ENCODE data around the gene ZMAT2. TPM values are rescaled to one million over a fixed set of nuclear protein-coding genes. Genes with fewer than 3 reads are reported as not detected.

The ZMAT2 gene
- total RNA-seq, 1 donor from 2014 or later, result 33.4 TPM

DNA sequence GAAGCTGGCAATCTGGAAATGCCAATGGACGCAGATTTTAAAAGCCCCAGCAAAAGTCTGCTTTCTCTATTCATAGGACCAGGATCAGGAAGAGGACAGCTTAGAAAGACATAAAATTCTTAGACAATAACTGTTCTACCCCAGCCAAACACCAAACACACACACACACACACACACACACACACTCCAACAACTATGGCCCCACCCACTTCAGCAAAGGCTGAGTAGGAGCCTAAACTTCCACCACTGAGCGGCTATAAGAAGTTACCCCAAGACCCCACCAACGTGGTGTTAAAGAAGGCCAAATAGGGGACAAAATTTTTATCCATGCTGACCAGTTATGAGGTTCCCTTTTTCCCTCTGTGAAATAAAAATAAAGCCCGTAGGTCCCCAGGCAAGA lies 32.9 kb downstream of the ZMAT2 start:
- H3K36me3 ChIP-seq (ENCODE audit: control insufficient read depth in 3 of 3, insufficient read depth in 3 of 3, low read length in 3 of 3), result no peaks in the 10 kb centered on the region
- no peak overlapping the region for H3K9ac ChIP-seq (ENCODE audit: low read depth in 1 of 3, low read length in 3 of 3)
- H3K27ac ChIP-seq (ENCODE audit: low read depth, low read length), result no peak overlapping the region
- no peaks in the 10 kb centered on the region for H3K4me1 ChIP-seq (ENCODE audit: control insufficient read depth in 3 of 3, insufficient read depth in 3 of 3, low read length in 3 of 3)
- H3K4me3 ChIP-seq (ENCODE audit: low read length in 3 of 3), result no peak overlapping the region
- peaks cover 0 to 6% (median 3%) of the 10 kb centered on the region in 3 donors for H3K27me3 ChIP-seq (ENCODE audit: control insufficient read depth in 3 of 3, insufficient read depth in 3 of 3, low read length in 3 of 3)
- no peaks in the 10 kb centered on the region for H3K9me3 ChIP-seq (ENCODE audit: control insufficient read depth in 3 of 3, low read length in 3 of 3)

DNA sequence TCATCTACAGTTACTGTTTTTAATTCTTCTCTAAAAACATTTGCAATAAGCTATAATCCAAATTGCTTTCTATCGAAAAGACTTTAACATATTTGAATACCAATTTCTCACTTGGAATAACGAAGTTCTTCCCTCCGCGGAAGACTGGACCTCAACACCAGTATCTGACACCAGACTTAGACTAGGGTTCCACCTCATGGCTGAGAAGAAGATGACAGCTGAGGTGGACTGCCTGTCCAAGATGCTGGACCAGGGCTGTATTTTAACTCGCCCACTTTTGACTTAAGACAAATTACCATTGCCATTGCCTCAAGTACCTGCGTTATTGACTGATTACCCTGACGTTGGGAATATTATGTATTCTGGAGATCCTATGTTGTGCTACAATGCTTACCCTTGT lies 34.1 kb downstream of the ZMAT2 start:
- H3K27ac ChIP-seq (ENCODE audit: low read depth, low read length), result no peak overlapping the region
- no peaks in the 10 kb centered on the region for H3K36me3 ChIP-seq (ENCODE audit: control insufficient read depth in 3 of 3, insufficient read depth in 3 of 3, low read length in 3 of 3)
- H3K27me3 ChIP-seq (ENCODE audit: control insufficient read depth in 3 of 3, insufficient read depth in 3 of 3, low read length in 3 of 3), result peaks cover 0 to 6% (median 3%) of the 10 kb centered on the region in 3 donors
- no peaks in the 10 kb centered on the region for H3K9me3 ChIP-seq (ENCODE audit: control insufficient read depth in 3 of 3, low read length in 3 of 3)
- H3K4me1 ChIP-seq (ENCODE audit: control insufficient read depth in 3 of 3, insufficient read depth in 3 of 3, low read length in 3 of 3), result no peaks in the 10 kb centered on the region
- H3K9ac ChIP-seq (ENCODE audit: low read depth in 1 of 3, low read length in 3 of 3), result no peak overlapping the region
- no peak overlapping the region for H3K4me3 ChIP-seq (ENCODE audit: low read length in 3 of 3)

GRCh38 chr5:140737486-140737885 lies 37.2 kb downstream of the ZMAT2 start:
- H3K27me3 ChIP-seq (ENCODE audit: control insufficient read depth in 3 of 3, insufficient read depth in 3 of 3, low read length in 3 of 3), result peaks cover 0 to 6% (median 3%) of the 10 kb centered on the region in 3 donors
- no peak overlapping the region for H3K4me3 ChIP-seq (ENCODE audit: low read length in 3 of 3)
- no peaks in the 10 kb centered on the region for H3K4me1 ChIP-seq (ENCODE audit: control insufficient read depth in 3 of 3, insufficient read depth in 3 of 3, low read length in 3 of 3)
- H3K9ac ChIP-seq (ENCODE audit: low read depth in 1 of 3, low read length in 3 of 3), result no peak overlapping the region
- no peaks in the 10 kb centered on the region for H3K9me3 ChIP-seq (ENCODE audit: control insufficient read depth in 3 of 3, low read length in 3 of 3)
- no peaks in the 10 kb centered on the region for H3K36me3 ChIP-seq (ENCODE audit: control insufficient read depth in 3 of 3, insufficient read depth in 3 of 3, low read length in 3 of 3)
- H3K27ac ChIP-seq (ENCODE audit: low read depth, low read length), result no peak overlapping the region

DNA sequence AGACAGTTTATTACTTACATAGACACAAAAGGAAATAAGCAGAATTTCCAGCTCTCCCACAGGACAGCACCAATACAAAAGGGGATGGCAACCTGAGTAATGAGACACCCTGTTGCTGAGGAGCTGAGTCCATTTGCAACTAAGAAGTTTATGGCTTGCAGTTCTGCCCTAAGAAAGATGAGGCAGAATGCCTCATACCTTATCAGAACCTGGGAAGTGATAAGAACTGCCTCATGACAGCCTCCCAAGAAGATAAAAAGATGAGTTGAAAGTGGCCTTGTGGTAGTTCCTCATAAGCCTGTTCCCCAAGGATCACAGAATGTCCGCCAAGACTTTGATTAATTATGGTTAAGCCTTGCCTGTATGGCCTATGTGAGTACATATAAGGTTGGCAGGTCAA lies 41.7 kb downstream of the ZMAT2 start:
- Histone ChIP-seq H3K36me3 (ENCODE audit: control insufficient read depth in 3 of 3, insufficient read depth in 3 of 3, low read length in 3 of 3) (no peaks in the 10 kb centered on the region), H3K9ac (ENCODE audit: low read depth in 1 of 3, low read length in 3 of 3) (no peak overlapping the region), H3K27ac (ENCODE audit: low read depth, low read length) (no peak overlapping the region), H3K27me3 (ENCODE audit: control insufficient read depth in 3 of 3, insufficient read depth in 3 of 3, low read length in 3 of 3) (peaks cover 0 to 3% (median 0%) of the 10 kb centered on the region in 3 donors), H3K4me1 (ENCODE audit: control insufficient read depth in 3 of 3, insufficient read depth in 3 of 3, low read length in 3 of 3) (no peaks in the 10 kb centered on the region), H3K9me3 (ENCODE audit: control insufficient read depth in 3 of 3, low read length in 3 of 3) (no peaks in the 10 kb centered on the region), H3K4me3 (ENCODE audit: low read length in 3 of 3) (no peak overlapping the region)

DNA sequence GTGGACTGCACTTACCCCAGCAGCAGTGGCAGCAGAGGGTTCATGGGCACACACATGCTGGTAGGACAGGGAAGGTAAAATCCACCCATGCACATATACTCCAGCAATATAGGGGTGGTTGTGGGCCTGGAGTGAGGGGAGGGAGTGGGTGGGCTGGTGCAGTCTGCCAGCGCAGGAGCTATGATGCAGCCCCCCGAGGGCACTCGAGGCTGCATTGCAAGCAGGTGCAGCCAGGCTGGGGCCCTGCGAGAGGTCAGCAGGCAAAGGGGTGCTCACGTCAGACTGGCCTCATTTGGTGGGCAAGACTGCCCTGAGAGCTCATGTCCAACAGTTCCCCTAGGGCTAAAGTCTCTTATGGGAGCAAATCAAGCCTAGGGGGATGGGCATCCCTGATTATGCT lies 53.3 kb downstream of the ZMAT2 start:
- H3K9me3 ChIP-seq (ENCODE audit: control insufficient read depth in 3 of 3, low read length in 3 of 3), result peaks cover 5 to 15% (median 14%) of the 10 kb centered on the region in 3 donors
- no peaks in the 10 kb centered on the region for H3K4me1 ChIP-seq (ENCODE audit: control insufficient read depth in 3 of 3, insufficient read depth in 3 of 3, low read length in 3 of 3)
- H3K27ac ChIP-seq (ENCODE audit: low read depth, low read length), result no peak overlapping the region
- H3K4me3 ChIP-seq (ENCODE audit: low read length in 3 of 3), result no peak overlapping the region
- no peaks in the 10 kb centered on the region for H3K27me3 ChIP-seq (ENCODE audit: control insufficient read depth in 3 of 3, insufficient read depth in 3 of 3, low read length in 3 of 3)
- H3K36me3 ChIP-seq (ENCODE audit: control insufficient read depth in 3 of 3, insufficient read depth in 3 of 3, low read length in 3 of 3), result no peaks in the 10 kb centered on the region
- H3K9ac ChIP-seq (ENCODE audit: low read depth in 1 of 3, low read length in 3 of 3), result no peak overlapping the region

Small RNA genes lying within 50 kb of the gene (small RNA-seq; reads per million reads assigned to genes)
- gene VTRNA1-1 (3.8 reads per million, percentile 89 among the genes with 10 or more reads in this experiment), gene VTRNA1-2 (0.28 reads per million, percentile 25 among the genes with 10 or more reads in this experiment), gene VTRNA1-3 (0.07 reads per million)

Other genes with a start within 250 kb of the ZMAT2 start
- not detected for gene EIF4EBP3, start 152.8 kb upstream of the ZMAT2 start, total RNA-seq
- gene SRA1, start 143.0 kb upstream of the ZMAT2 start, total RNA-seq, result 15.1 TPM
- gene APBB3, start 135.8 kb upstream of the ZMAT2 start, total RNA-seq, result 7.3 TPM
- gene SLC35A4, start 135.6 kb upstream of the ZMAT2 start, total RNA-seq, result 7.3 TPM
- gene CD14, start 67.3 kb upstream of the ZMAT2 start, total RNA-seq, result 39.7 TPM
- gene TMCO6, start 61.0 kb upstream of the ZMAT2 start, total RNA-seq, result 2.6 TPM
- gene NDUFA2, start 52.8 kb upstream of the ZMAT2 start, total RNA-seq, result 42.8 TPM
- 60.5 TPM for gene IK, start 52.6 kb upstream of the ZMAT2 start, total RNA-seq
- gene WDR55, start 35.5 kb upstream of the ZMAT2 start, total RNA-seq, result 9.4 TPM
- gene DND1, start 26.9 kb upstream of the ZMAT2 start, total RNA-seq, result not detected
- 40.2 TPM for gene HARS1, start 9.1 kb upstream of the ZMAT2 start, total RNA-seq
- 15.7 TPM for gene HARS2, start 9.0 kb upstream of the ZMAT2 start, total RNA-seq
- not detected for gene PCDHA1, start 85.7 kb downstream of the ZMAT2 start, total RNA-seq
- gene PCDHA2, start 94.4 kb downstream of the ZMAT2 start, total RNA-seq, result under 0.01 TPM
- not detected for gene PCDHA3, start 100.6 kb downstream of the ZMAT2 start, total RNA-seq
- gene PCDHA4, start 106.6 kb downstream of the ZMAT2 start, total RNA-seq, result 0.52 TPM
- not detected for gene PCDHA5, start 121.2 kb downstream of the ZMAT2 start, total RNA-seq
- gene PCDHA6, start 127.5 kb downstream of the ZMAT2 start, total RNA-seq, result under 0.01 TPM
- 0.52 TPM for gene PCDHA7, start 133.8 kb downstream of the ZMAT2 start, total RNA-seq
- 0.52 TPM for gene PCDHA8, start 140.7 kb downstream of the ZMAT2 start, total RNA-seq
- 0.52 TPM for gene PCDHA9, start 147.9 kb downstream of the ZMAT2 start, total RNA-seq
- under 0.01 TPM for gene PCDHA10, start 155.4 kb downstream of the ZMAT2 start, total RNA-seq
- gene PCDHA11, start 168.5 kb downstream of the ZMAT2 start, total RNA-seq, result under 0.01 TPM
- not detected for gene PCDHA12, start 174.9 kb downstream of the ZMAT2 start, total RNA-seq
- gene PCDHA13, start 181.7 kb downstream of the ZMAT2 start, total RNA-seq, result under 0.01 TPM
- gene PCDHAC1, start 225.9 kb downstream of the ZMAT2 start, total RNA-seq, result 0.52 TPM

Measured in skeletal muscle tissue (tissue), 5 donors.